Measurements from ENCODE around the gene NCL. TPM values are rescaled to one million over a fixed set of nuclear protein-coding genes. Genes with fewer than 3 reads are reported as not detected.

Gene NCL
- total and polyA plus RNA-seq, 2 of the 13 experiments (the other 11 are each of a cell fraction or from before 2014, with no cell fraction given): 105 to 779 TPM

DNA sequence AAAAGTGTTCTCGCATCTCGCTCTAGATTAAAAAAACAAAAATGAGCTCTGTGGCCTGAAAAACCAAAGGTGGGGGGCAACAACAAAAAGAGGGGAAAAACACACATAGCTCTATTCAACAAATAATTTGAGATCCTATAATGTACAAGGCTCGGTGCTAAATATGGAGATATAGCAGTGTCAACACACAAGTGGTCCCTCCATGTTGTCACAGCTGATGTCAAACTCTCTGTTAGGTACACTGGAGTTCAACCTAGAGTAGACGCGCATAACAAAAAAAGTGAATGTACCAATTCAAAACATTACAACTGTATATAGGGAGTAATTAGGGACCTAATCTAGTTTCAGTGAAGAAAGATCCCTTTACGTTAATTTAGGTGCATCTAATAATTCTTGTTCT lies 5.9 kb downstream of the NCL start:
- H3K4me1 ChIP-seq (ENCODE audit: insufficient read depth, low read length): peaks cover 53% of the 10 kb centered on the region
- CTCF ChIA-PET (ENCODE audit: low intra/inter-chr PET ratio, low total read pairs): no interaction called here
- no peak overlapping the region for H3K9ac ChIP-seq (ENCODE audit: insufficient read depth, low read depth, low read length)
- peaks cover 84% of the 10 kb centered on the region for H4K20me1 ChIP-seq (ENCODE audit: insufficient read depth, low read length)
- H3K27me3 ChIP-seq (ENCODE audit: control insufficient read depth in 1 of 2, insufficient read depth in 2 of 2, low read length in 2 of 2): no peaks in the 10 kb centered on the region; a peak in 1 of 5 replicates
- POLR2A ChIA-PET: interaction anchor here (1.0 kb wide), 1 partner anchor 10 kb away, joined by 4 read pairs; no protein-coding TSS in a partner anchor
- peaks cover 45% of the 10 kb centered on the region for H3K79me2 ChIP-seq (ENCODE audit: insufficient read depth, low read length)
- 98% methylated on average over 6 of the region's 6 CpGs for WGBS (ENCODE audit: low lambda C conversion rate)
- FAIRE-seq (no peak), DNase-seq (ENCODE audit: low spot score) (no peak), ATAC-seq (no peak)
- TF ChIP-seq, protein P1, sequence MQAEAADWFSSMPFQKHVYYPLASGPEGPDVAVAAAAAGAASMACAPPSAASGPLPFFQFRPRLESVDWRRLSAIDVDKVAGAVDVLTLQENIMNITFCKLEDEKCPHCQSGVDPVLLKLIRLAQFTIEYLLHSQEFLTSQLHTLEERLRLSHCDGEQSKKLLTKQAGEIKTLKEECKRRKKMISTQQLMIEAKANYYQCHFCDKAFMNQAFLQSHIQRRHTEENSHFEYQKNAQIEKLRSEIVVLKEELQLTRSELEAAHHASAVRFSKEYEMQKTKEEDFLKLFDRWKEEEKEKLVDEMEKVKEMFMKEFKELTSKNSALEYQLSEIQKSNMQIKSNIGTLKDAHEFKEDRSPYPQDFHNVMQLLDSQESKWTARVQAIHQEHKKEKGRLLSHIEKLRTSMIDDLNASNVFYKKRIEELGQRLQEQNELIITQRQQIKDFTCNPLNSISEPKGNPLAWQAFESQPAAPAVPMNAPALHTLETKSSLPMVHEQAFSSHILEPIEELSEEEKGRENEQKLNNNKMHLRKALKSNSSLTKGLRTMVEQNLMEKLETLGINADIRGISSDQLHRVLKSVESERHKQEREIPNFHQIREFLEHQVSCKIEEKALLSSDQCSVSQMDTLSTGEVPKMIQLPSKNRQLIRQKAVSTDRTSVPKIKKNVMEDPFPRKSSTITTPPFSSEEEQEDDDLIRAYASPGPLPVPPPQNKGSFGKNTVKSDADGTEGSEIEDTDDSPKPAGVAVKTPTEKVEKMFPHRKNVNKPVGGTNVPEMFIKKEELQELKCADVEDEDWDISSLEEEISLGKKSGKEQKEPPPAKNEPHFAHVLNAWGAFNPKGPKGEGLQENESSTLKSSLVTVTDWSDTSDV (CRISPR knock-in tag; IDR thresholded peaks at IDR 0.05): no peak
- TF ChIP-seq RBM22 (optimal IDR thresholded peaks at IDR 0.05; ENCODE audit: low read length) (peak; percentile 77), POLR2G (IDR thresholded peaks at IDR 0.05; ENCODE audit: low read depth, low read length) (0 out of 2 replicates have a peak, but pooled peaks have one; percentile 37)
- no peak overlapping the region for H3K4me3 ChIP-seq (replicated peaks in 1 of 3; ENCODE audit: insufficient read depth in 1 of 3, low read depth in 2 of 3, low read length in 3 of 3)
- H3K9me3 ChIP-seq (ENCODE audit: low read length): no peaks in the 10 kb centered on the region
- no peak overlapping the region for H3K27ac ChIP-seq (ENCODE audit: extremely low read length, insufficient read depth, low read length)
- TSS peak; percentile 0 for BruUV-seq (replicated peaks)
- intact Hi-C loops (cut with micrococcal nuclease; ENCODE audit: unreplicated experiment) (no loop called here), in situ Hi-C loops (cut with HindIII; ENCODE audit: extremely low pct_ligation_motif_present, low pct_unique_long_range_greater_than_20kb) (no loop called here)
- H2AFZ ChIP-seq (ENCODE audit: low read length): no peak overlapping the region
- H3K4me2 ChIP-seq (ENCODE audit: low read depth, low read length): no peak overlapping the region
- peaks cover 56 to 98% of the 10 kb centered on the region in 2 experiments for H3K36me3 ChIP-seq (replicated peaks in 1 of 2; ENCODE audit: control insufficient read depth in 1 of 2, insufficient read depth in 2 of 2, low read length in 2 of 2)

DNA sequence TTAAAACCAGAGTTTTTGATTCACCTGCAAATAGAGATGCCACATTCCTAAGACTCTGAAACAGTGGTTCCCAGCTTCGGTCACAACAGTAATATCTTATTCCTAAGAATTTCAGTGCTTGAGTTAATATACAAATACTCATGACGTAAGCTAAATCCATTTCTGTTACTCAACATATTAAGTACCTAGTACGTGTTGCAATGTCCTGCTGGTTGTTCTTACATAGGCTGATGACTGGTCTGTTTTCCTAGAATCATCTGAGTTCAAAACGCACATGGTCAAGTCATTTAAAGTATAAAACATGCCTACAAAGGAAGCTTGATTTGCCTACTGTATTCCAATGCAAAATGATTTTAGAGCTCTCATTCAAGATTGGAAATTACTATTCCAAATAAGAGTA lies 7.2 kb downstream of the NCL start:
- H4K20me1 ChIP-seq (ENCODE audit: insufficient read depth, low read length): peaks cover 71% of the 10 kb centered on the region
- no peak overlapping the region for H3K4me3 ChIP-seq (replicated peaks in 1 of 3; ENCODE audit: insufficient read depth in 1 of 3, low read depth in 2 of 3, low read length in 3 of 3)
- no peak overlapping the region for H3K4me2 ChIP-seq (ENCODE audit: low read depth, low read length)
- H3K4me1 ChIP-seq (ENCODE audit: insufficient read depth, low read length): peaks cover 40% of the 10 kb centered on the region
- in situ Hi-C loops (cut with HindIII; ENCODE audit: extremely low pct_ligation_motif_present, low pct_unique_long_range_greater_than_20kb) (no loop called here), intact Hi-C loops (cut with micrococcal nuclease; ENCODE audit: unreplicated experiment) (no loop called here)
- ChIA-PET POLR2A (no interaction called here), CTCF (ENCODE audit: low intra/inter-chr PET ratio, low total read pairs) (no interaction called here)
- BruUV-seq (replicated peaks): no TSS peak
- H2AFZ ChIP-seq (ENCODE audit: low read length): no peak overlapping the region
- FAIRE-seq (no peak), DNase-seq (ENCODE audit: low spot score) (no peak), ATAC-seq (no peak)
- H3K79me2 ChIP-seq (ENCODE audit: insufficient read depth, low read length): peaks cover 32% of the 10 kb centered on the region
- peaks cover 51 to 94% of the 10 kb centered on the region in 2 experiments for H3K36me3 ChIP-seq (replicated peaks in 1 of 2; ENCODE audit: control insufficient read depth in 1 of 2, insufficient read depth in 2 of 2, low read length in 2 of 2)
- H3K9me3 ChIP-seq (ENCODE audit: low read length): no peaks in the 10 kb centered on the region
- no peak overlapping the region for H3K9ac ChIP-seq (ENCODE audit: insufficient read depth, low read depth, low read length)
- no peak overlapping the region for H3K27ac ChIP-seq (ENCODE audit: extremely low read length, insufficient read depth, low read length)
- no peaks in the 10 kb centered on the region for H3K27me3 ChIP-seq (ENCODE audit: control insufficient read depth in 1 of 2, insufficient read depth in 2 of 2, low read length in 2 of 2)
- WGBS (ENCODE audit: low lambda C conversion rate): 71% methylated on average over 4 of the region's 4 CpGs
- no peak for TF ChIP-seq MED1 (CRISPR knock-in tag; IDR thresholded peaks at IDR 0.05)
- TF ChIP-seq ZNF564 (CRISPR knock-in tag; IDR thresholded peaks at IDR 0.05): no peak
- TF ChIP-seq ATAD3A (CRISPR knock-in tag; IDR thresholded peaks at IDR 0.05): no peak
- no peak for TF ChIP-seq POLR2G (IDR thresholded peaks at IDR 0.05; ENCODE audit: low read depth, low read length)
- no peak for TF ChIP-seq ZNF331 (CRISPR knock-in tag; IDR thresholded peaks at IDR 0.05)
- no peak for TF ChIP-seq CHD2 (IDR thresholded peaks at IDR 0.05; ENCODE audit: low read depth, low read length)
- TF ChIP-seq RXRB (CRISPR knock-in tag; IDR thresholded peaks at IDR 0.05; ENCODE audit: borderline replicate concordance): no peak
- TF ChIP-seq CEBPB (IDR thresholded peaks at IDR 0.05; ENCODE audit: borderline replicate concordance, low read depth, low read length): peak; percentile 66; the same call in 1 of the 2 replicates

Measured in HepG2 (cell line).